Lower leg skin (tissue), 3 donors: ENCODE measurements around the gene DGCR8.

Experiments
- POLR2A ChIP-seq, 2 donors: fragments of 450-650 bp; IDR thresholded peaks; one replicate each; pipeline ENCODE4 v1.6.1; 2016 to 2017; ENCODE audit warnings: antibody characterized with exemption in 2 of 2, mild to moderate bottlenecking in 1 of 2, moderate library complexity in 1 of 2
- TF ChIP-seq, protein P1 (sequence below), 3 donors: fragments of 450-650 bp; IDR thresholded peaks; one replicate each; pipeline ENCODE4 v1.5.1; 2016; ENCODE audit warnings: antibody characterized with exemption in 3 of 3, mild to moderate bottlenecking in 3 of 3, moderate library complexity in 2 of 3

- TF ChIP-seq, protein P1, sequence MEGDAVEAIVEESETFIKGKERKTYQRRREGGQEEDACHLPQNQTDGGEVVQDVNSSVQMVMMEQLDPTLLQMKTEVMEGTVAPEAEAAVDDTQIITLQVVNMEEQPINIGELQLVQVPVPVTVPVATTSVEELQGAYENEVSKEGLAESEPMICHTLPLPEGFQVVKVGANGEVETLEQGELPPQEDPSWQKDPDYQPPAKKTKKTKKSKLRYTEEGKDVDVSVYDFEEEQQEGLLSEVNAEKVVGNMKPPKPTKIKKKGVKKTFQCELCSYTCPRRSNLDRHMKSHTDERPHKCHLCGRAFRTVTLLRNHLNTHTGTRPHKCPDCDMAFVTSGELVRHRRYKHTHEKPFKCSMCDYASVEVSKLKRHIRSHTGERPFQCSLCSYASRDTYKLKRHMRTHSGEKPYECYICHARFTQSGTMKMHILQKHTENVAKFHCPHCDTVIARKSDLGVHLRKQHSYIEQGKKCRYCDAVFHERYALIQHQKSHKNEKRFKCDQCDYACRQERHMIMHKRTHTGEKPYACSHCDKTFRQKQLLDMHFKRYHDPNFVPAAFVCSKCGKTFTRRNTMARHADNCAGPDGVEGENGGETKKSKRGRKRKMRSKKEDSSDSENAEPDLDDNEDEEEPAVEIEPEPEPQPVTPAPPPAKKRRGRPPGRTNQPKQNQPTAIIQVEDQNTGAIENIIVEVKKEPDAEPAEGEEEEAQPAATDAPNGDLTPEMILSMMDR (IDR thresholded peaks at IDR 0.05) = no peak
- TF ChIP-seq POLR2A (IDR thresholded peaks at IDR 0.05) = no peak
Measured at GRCh38 chr22:20068640-20069039, 11.4 kb upstream of the DGCR8 start.
